Gastroesophageal sphincter (tissue), 3 donors: ENCODE measurements around the gene STARD13.

Experiments used
- EP300 ChIP-seq: sonication (generic); formaldehyde crosslinking; IDR thresholded peaks from one replicate; pipeline ENCODE4 v1.6.1; 2017; ENCODE audit warnings: antibody characterized with exemption, mild to moderate bottlenecking
- POLR2A ChIP-seq, 2 donors: fragments of 450-650 bp; IDR thresholded peaks; one replicate each; pipeline ENCODE4 v1.6.1; 2017; ENCODE audit warnings: antibody characterized with exemption in 2 of 2, mild to moderate bottlenecking in 2 of 2, moderate library complexity in 1 of 2
- POLR2AphosphoS5 ChIP-seq: sonication (generic); formaldehyde crosslinking; IDR thresholded peaks from one replicate; pipeline ENCODE4 v1.6.1; 2017; ENCODE audit warnings: antibody characterized with exemption
- TF ChIP-seq, protein P1 (sequence below), 4 experiments: fragments of 200-600 bp in 2 of 4; fragments of 450-650 bp in 2 of 4; sonication (generic) in 1 of 4; IDR thresholded peaks; one replicate each; pipeline ENCODE4 v1.5.1; 2017 to 2019; ENCODE audit warnings: antibody characterized with exemption in 4 of 4, mild to moderate bottlenecking in 2 of 4, moderate library complexity in 2 of 4

DNA sequence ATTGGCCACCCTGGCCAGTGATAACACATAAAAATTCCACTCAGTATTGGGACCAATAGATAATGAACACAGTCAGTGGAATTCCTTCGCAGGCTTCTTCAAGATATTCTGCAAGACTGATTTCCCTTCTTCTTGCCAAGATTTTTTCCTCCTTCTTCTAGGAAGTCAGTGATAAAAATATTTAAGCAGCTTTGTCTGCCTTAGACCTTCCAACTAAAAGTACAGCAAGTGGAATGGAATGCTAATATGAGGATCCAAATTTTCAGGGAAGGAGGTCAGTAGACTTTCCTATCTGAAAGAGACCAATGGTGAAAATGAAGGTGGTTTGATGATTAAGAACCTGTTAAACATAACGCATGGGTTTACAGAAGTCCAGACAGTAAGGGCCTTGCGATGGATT lies 9.6 kb downstream of the STARD13 start:
- TF ChIP-seq POLR2A (IDR thresholded peaks at IDR 0.05), result no peak
- TF ChIP-seq, protein P1, sequence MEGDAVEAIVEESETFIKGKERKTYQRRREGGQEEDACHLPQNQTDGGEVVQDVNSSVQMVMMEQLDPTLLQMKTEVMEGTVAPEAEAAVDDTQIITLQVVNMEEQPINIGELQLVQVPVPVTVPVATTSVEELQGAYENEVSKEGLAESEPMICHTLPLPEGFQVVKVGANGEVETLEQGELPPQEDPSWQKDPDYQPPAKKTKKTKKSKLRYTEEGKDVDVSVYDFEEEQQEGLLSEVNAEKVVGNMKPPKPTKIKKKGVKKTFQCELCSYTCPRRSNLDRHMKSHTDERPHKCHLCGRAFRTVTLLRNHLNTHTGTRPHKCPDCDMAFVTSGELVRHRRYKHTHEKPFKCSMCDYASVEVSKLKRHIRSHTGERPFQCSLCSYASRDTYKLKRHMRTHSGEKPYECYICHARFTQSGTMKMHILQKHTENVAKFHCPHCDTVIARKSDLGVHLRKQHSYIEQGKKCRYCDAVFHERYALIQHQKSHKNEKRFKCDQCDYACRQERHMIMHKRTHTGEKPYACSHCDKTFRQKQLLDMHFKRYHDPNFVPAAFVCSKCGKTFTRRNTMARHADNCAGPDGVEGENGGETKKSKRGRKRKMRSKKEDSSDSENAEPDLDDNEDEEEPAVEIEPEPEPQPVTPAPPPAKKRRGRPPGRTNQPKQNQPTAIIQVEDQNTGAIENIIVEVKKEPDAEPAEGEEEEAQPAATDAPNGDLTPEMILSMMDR (IDR thresholded peaks at IDR 0.05), result no peak
- TF ChIP-seq POLR2AphosphoS5, result peak; percentile 34
- no peak for TF ChIP-seq EP300
